ENCODE results near the gene CHN1.

DNA sequence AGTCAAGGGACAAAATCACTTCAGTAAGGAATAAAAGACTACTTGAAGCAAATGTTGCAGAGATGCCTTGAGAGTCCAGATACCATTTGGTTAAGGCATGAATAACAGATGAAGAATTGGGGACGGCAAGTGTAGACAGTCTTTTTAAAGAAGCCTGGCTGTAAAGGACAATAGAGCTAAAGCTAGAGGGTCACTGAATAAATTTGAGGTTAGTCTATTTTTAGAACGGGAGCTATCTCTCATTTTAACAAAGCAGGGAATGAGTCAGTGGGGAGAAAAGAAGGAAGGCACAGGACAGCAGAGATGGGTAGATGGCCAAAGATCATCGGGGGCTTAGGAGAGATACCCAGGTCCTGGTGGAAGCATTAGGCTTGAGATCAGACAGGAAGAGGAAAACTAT is 30.6 kb upstream of the CHN1 start:
- TF ChIP-seq, protein P1, sequence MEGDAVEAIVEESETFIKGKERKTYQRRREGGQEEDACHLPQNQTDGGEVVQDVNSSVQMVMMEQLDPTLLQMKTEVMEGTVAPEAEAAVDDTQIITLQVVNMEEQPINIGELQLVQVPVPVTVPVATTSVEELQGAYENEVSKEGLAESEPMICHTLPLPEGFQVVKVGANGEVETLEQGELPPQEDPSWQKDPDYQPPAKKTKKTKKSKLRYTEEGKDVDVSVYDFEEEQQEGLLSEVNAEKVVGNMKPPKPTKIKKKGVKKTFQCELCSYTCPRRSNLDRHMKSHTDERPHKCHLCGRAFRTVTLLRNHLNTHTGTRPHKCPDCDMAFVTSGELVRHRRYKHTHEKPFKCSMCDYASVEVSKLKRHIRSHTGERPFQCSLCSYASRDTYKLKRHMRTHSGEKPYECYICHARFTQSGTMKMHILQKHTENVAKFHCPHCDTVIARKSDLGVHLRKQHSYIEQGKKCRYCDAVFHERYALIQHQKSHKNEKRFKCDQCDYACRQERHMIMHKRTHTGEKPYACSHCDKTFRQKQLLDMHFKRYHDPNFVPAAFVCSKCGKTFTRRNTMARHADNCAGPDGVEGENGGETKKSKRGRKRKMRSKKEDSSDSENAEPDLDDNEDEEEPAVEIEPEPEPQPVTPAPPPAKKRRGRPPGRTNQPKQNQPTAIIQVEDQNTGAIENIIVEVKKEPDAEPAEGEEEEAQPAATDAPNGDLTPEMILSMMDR (IDR thresholded peaks at IDR 0.05): no peak
- no peak for TF ChIP-seq EZH2phosphoT487 (IDR thresholded peaks at IDR 0.05)

Measured in neural progenitor cell (in vitro differentiated cells).